Astrocyte (in vitro differentiated cells and primary cell): ENCODE data around the gene THTPA. TPM values are rescaled to one million over a fixed set of nuclear protein-coding genes. Genes with fewer than 3 reads are reported as not detected.

Experiments used
- DNase-seq: peaks from one replicate; pipeline ENCODE4 v3.0.0-alpha.2; 2010; ENCODE audit warnings: low read depth
- FAIRE-seq: peaks from 2 replicates; lab custom pipeline; 2011; peaks lifted over from hg19 to GRCh38; lab: Jason Lieb, UNC
- H2AFZ ChIP-seq: 2 replicates; pipeline ENCODE4 v1.6.0; 2012; ENCODE audit warnings: low read depth, low read length, inconsistent platforms
- H3K27ac ChIP-seq: 2 replicates; pipeline ENCODE4 v1.5.1; 2011; ENCODE audit warnings: low read depth, low read length, inconsistent platforms
- H3K27me3 ChIP-seq: 2 replicates; pipeline ENCODE4 v1.6.0; 2011; ENCODE audit warnings: low read length, inconsistent platforms; ENCODE audit not compliant: insufficient read depth
- H3K36me3 ChIP-seq: 2 replicates; pipeline ENCODE4 v1.5.1; 2011; ENCODE audit warnings: low read length, inconsistent platforms; ENCODE audit not compliant: insufficient read depth
- H3K4me1 ChIP-seq: 2 replicates; pipeline ENCODE4 v1.5.1; 2011; ENCODE audit warnings: low read length, inconsistent platforms; ENCODE audit not compliant: insufficient read depth
- H3K4me2 ChIP-seq: 2 replicates; pipeline ENCODE4 v1.6.0; 2012; ENCODE audit warnings: low read length, inconsistent platforms
- H3K4me3 ChIP-seq: 2 replicates; pipeline ENCODE4 v1.5.1; 2011; ENCODE audit warnings: low read depth, mild to moderate bottlenecking, low read length, inconsistent platforms; ENCODE audit not compliant: insufficient read depth
- H3K79me2 ChIP-seq: 2 replicates; pipeline ENCODE4 v1.6.0; 2012; ENCODE audit warnings: mild to moderate bottlenecking, low read length, inconsistent platforms; ENCODE audit not compliant: insufficient read depth
- H3K9ac ChIP-seq: 2 replicates; pipeline ENCODE4 v1.6.0; 2012; ENCODE audit warnings: mild to moderate bottlenecking, low read length, inconsistent platforms
- H3K9me3 ChIP-seq: 2 replicates; pipeline ENCODE4 v1.5.1; 2012; ENCODE audit warnings: low read depth, mild to moderate bottlenecking, low read length, inconsistent platforms; ENCODE audit not compliant: insufficient read depth
- H4K20me1 ChIP-seq: 2 replicates; pipeline ENCODE4 v1.6.0; 2012; ENCODE audit warnings: low read length, inconsistent platforms; ENCODE audit not compliant: insufficient read depth
- H3K27ac Mint-ChIP-seq: one replicate; pipeline ENCODE4 v1.8.0; 2021; ENCODE audit warnings: mild to moderate bottlenecking, mixed read lengths; ENCODE audit not compliant: unreplicated experiment
- H3K27me3 Mint-ChIP-seq: one replicate; pipeline ENCODE4 v1.8.0; 2021; ENCODE audit warnings: low read depth, mixed read lengths; ENCODE audit not compliant: unreplicated experiment
- H3K36me3 Mint-ChIP-seq: one replicate; pipeline ENCODE4 v1.8.0; 2021; ENCODE audit warnings: low read depth, mixed read lengths; ENCODE audit not compliant: unreplicated experiment
- H3K4me1 Mint-ChIP-seq: one replicate; pipeline ENCODE4 v1.8.0; 2021; ENCODE audit warnings: low read depth, mixed read lengths; ENCODE audit not compliant: unreplicated experiment
- H3K4me3 Mint-ChIP-seq: one replicate; pipeline ENCODE4 v1.8.0; 2021; ENCODE audit warnings: mild to moderate bottlenecking, moderate library complexity, mixed read lengths; ENCODE audit not compliant: unreplicated experiment
- H3K9me3 Mint-ChIP-seq: one replicate; pipeline ENCODE4 v1.8.0; 2021; ENCODE audit warnings: mild to moderate bottlenecking, mixed read lengths; ENCODE audit not compliant: unreplicated experiment
- EZH2 ChIP-seq: IDR thresholded peaks from 2 replicates; pipeline ENCODE4 v1.6.1; 2012; ENCODE audit warnings: mild to moderate bottlenecking, low read length, inconsistent platforms; ENCODE audit not compliant: insufficient read depth
- total RNA-seq: library from RNA; stranded (reverse); gene quantifications from 2 replicates; pipeline ENCODE4 v1.2.1, GENCODE V29; 2021
- TF ChIP-seq, protein P1 (sequence below): IDR thresholded peaks from 2 replicates; pipeline ENCODE4 v1.5.1; 2011; ENCODE audit warnings: low read depth, mild to moderate bottlenecking, inconsistent platforms, low read length, moderate library complexity; ENCODE audit not compliant: insufficient read depth

THTPA gene
- total RNA-seq, 1 donor from 2014 or later, result 8.1 TPM

DNA sequence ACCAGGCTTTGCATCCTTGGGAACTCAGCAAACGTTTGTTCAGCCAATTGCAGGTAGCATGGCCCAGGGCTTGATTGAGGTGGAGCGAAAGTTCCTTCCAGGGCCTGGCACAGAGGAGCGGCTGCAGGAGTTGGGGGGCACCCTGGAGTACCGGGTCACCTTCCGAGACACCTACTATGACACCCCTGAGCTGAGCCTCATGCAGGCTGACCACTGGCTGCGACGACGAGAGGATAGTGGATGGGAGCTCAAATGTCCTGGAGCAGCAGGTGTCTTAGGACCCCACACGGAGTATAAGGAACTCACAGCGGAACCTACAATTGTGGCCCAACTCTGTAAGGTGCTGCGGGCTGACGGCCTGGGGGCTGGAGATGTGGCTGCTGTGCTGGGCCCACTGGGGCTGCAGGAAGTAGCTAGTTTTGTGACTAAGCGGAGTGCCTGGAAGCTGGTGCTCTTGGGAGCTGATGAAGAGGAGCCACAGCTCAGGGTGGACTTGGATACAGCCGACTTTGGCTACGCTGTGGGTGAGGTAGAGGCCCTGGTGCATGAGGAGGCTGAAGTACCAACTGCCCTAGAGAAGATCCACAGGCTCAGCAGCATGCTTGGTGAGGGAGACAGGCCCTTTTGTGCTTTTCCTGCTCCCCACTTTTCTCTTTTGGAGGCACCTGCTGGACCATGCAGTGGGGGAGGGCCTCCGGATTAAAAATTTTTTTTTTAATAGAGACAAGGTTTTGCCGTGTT is 799 bp downstream of the THTPA start:
- TF ChIP-seq, protein P1, sequence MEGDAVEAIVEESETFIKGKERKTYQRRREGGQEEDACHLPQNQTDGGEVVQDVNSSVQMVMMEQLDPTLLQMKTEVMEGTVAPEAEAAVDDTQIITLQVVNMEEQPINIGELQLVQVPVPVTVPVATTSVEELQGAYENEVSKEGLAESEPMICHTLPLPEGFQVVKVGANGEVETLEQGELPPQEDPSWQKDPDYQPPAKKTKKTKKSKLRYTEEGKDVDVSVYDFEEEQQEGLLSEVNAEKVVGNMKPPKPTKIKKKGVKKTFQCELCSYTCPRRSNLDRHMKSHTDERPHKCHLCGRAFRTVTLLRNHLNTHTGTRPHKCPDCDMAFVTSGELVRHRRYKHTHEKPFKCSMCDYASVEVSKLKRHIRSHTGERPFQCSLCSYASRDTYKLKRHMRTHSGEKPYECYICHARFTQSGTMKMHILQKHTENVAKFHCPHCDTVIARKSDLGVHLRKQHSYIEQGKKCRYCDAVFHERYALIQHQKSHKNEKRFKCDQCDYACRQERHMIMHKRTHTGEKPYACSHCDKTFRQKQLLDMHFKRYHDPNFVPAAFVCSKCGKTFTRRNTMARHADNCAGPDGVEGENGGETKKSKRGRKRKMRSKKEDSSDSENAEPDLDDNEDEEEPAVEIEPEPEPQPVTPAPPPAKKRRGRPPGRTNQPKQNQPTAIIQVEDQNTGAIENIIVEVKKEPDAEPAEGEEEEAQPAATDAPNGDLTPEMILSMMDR, result no peak
- TF ChIP-seq EZH2, result no peak
- H3K36me3 Mint-ChIP-seq, result peaks cover 7% of the 10 kb centered on the region
- H3K9me3 Mint-ChIP-seq, result no peaks in the 10 kb centered on the region
- DNase-seq (no peak), FAIRE-seq (no peak)
- Histone ChIP-seq H3K36me3 (peaks cover 3% of the 10 kb centered on the region), H3K4me1 (peaks cover 8% of the 10 kb centered on the region), H3K79me2 (peaks cover 16% of the 10 kb centered on the region), H3K9me3 (no peaks in the 10 kb centered on the region), H3K9ac (peak overlapping the region; percentile 91), H2AFZ (peak overlapping the region; percentile 97), H3K4me3 (peak overlapping the region; percentile 87), H4K20me1 (peaks cover 3% of the 10 kb centered on the region), H3K4me2 (peak overlapping the region; percentile 89), H3K27ac (peak overlapping the region; percentile 88), H3K27me3 (no peaks in the 10 kb centered on the region)
- peak overlapping the region; percentile 94 for H3K27ac Mint-ChIP-seq
- H3K27me3 Mint-ChIP-seq, result no peaks in the 10 kb centered on the region
- H3K4me1 Mint-ChIP-seq, result peaks cover 22% of the 10 kb centered on the region
- peak overlapping the region; percentile 93 for H3K4me3 Mint-ChIP-seq

DNA sequence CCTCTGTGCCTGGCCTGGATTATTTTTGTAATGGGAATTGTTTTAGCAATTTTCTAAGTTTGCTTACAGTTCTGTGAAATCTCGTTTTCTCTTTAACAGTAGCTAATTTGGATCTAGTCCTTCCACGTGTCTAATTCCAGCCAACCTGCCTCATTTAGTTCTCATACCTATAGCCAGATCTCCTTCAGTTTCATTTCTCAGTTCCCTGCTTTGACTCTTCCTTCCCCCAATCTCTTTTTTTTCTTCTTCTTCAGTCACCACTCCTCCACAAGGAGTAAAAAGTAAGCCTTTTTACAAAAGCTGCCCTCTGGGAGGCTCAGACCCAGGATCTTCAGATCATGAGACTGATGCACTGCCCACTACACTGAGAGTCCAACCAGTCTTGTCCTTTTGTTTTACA is 1.4 kb downstream of the THTPA start:
- H3K4me1 ChIP-seq, result peaks cover 8% of the 10 kb centered on the region
- no peak for FAIRE-seq

More for the DNA sequence above, 1.4 kb downstream of the THTPA start:
- Histone ChIP-seq H3K27me3 (no peaks in the 10 kb centered on the region), H2AFZ (no peak overlapping the region), H3K4me3 (no peak overlapping the region), H3K27ac (no peak overlapping the region), H3K36me3 (peaks cover 3% of the 10 kb centered on the region), H3K9me3 (no peaks in the 10 kb centered on the region), H3K9ac (peak overlapping the region; percentile 25), H4K20me1 (peaks cover 3% of the 10 kb centered on the region), H3K79me2 (peaks cover 16% of the 10 kb centered on the region), H3K4me2 (peak overlapping the region; percentile 89)
- Mint-ChIP-seq H3K4me1 (peaks cover 22% of the 10 kb centered on the region), H3K27ac (peak overlapping the region; percentile 15), H3K36me3 (peaks cover 7% of the 10 kb centered on the region), H3K27me3 (no peaks in the 10 kb centered on the region), H3K9me3 (no peaks in the 10 kb centered on the region), H3K4me3 (peak overlapping the region; percentile 93)
- no peak for DNase-seq
- TF ChIP-seq, protein P1, result no peak
- TF ChIP-seq EZH2, result no peak
